ENCODE results near the gene G2E3.
"Not testable (repeated sequence)": the region's sequence is repeated elsewhere in the genome, so short reads cannot be mapped to it uniquely, and the experiment has no call there.

GRCh38 chr14:30604696-30605095, 45.7 kb downstream of the G2E3 start:
- not testable (repeated sequence) for TF ChIP-seq CTCF (IDR thresholded peaks at IDR 0.05 in 4 of 5, conservative IDR thresholded peaks at IDR 0.05 in 1 of 5); POLR2A (IDR thresholded peaks at IDR 0.05)

All from gastrocnemius medialis (tissue), 4 donors.